GM23248 (cell line): ENCODE measurements around the gene ATG7. TPM values are rescaled to one million over a fixed set of nuclear protein-coding genes. Genes with fewer than 3 reads are reported as not detected.

ENCODE experiments used
- DNase-seq: peaks from one replicate; pipeline ENCODE4 v3.0.0-alpha.2; 2015
- H2AFZ ChIP-seq: fragments of 200-600 bp; sonication (generic); 2 replicates; pipeline ENCODE4 v1.6.1; 2016; ENCODE audit warnings: antibody characterized with exemption
- H3F3A ChIP-seq: fragments of 200-600 bp; sonication (generic); 2 replicates; pipeline ENCODE4 v1.6.1; 2016; ENCODE audit warnings: mild to moderate bottlenecking, antibody characterized with exemption, mixed run types; ENCODE audit not compliant: insufficient read depth
- H3K27ac ChIP-seq: fragments of 200-600 bp; sonication (generic); 2 replicates; pipeline ENCODE4 v1.5.1; 2016; ENCODE audit warnings: mild to moderate bottlenecking
- H3K27me3 ChIP-seq: fragments of 200-600 bp; sonication (generic); replicated peaks from 2 replicates; pipeline ENCODE4 v1.6.1; 2016; ENCODE audit warnings: mild to moderate bottlenecking; ENCODE audit not compliant: insufficient read depth
- H3K36me3 ChIP-seq: fragments of 200-600 bp; sonication (generic); 2 replicates; pipeline ENCODE4 v1.6.1; 2016; ENCODE audit warnings: low read depth, mild to moderate bottlenecking
- H3K4me1 ChIP-seq: fragments of 200-600 bp; sonication (generic); 2 replicates; pipeline ENCODE4 v1.6.1; 2016; ENCODE audit warnings: mild to moderate bottlenecking; ENCODE audit not compliant: insufficient read depth
- H3K4me2 ChIP-seq: fragments of 200-600 bp; sonication (generic); one replicate; pipeline ENCODE4 v1.6.1; 2016; ENCODE audit warnings: mild to moderate bottlenecking; ENCODE audit not compliant: unreplicated experiment
- H3K4me3 ChIP-seq: fragments of 200-600 bp; sonication (generic); 2 replicates; pipeline ENCODE4 v1.5.1; 2016; ENCODE audit warnings: mild to moderate bottlenecking
- H3K79me2 ChIP-seq: fragments of 200-600 bp; sonication (generic); 2 replicates; pipeline ENCODE4 v1.6.1; 2016; ENCODE audit warnings: mild to moderate bottlenecking; ENCODE audit not compliant: insufficient read depth
- H3K9ac ChIP-seq: fragments of 200-600 bp; sonication (generic); 2 replicates; pipeline ENCODE4 v1.6.1; 2016; ENCODE audit warnings: mild to moderate bottlenecking
- H3K9me2 ChIP-seq: fragments of 200-600 bp; sonication (generic); 2 replicates; pipeline ENCODE4 v1.6.1; 2016; ENCODE audit warnings: mixed run types, mild to moderate bottlenecking, moderate library complexity; ENCODE audit not compliant: insufficient read depth
- H3K9me3 ChIP-seq: fragments of 200-600 bp; sonication (generic); one replicate; pipeline ENCODE4 v1.6.1; 2017; ENCODE audit warnings: low read depth
- H4K20me1 ChIP-seq: fragments of 200-600 bp; sonication (generic); 2 replicates; pipeline ENCODE4 v1.6.0; 2016; ENCODE audit not compliant: insufficient read depth
- EZH2 ChIP-seq: fragments of 200-600 bp; sonication (generic); IDR thresholded peaks from 2 replicates; pipeline ENCODE4 v1.6.1; 2018; ENCODE audit warnings: antibody characterized with exemption, mild to moderate bottlenecking; ENCODE audit not compliant: insufficient read depth, poor library complexity, severe bottlenecking
- EZH2phosphoT487 ChIP-seq: fragments of 200-600 bp; sonication (generic); IDR thresholded peaks from 2 replicates; pipeline ENCODE4 v1.6.1; 2018; ENCODE audit warnings: antibody characterized with exemption, moderate library complexity, mild to moderate bottlenecking, low read depth; ENCODE audit not compliant: insufficient read depth
- WGBS, 2 experiments: methylation state at CpG; one replicate each; pipeline ENCODE4 v1.1.6; 2015 to 2017; ENCODE audit warnings: low lambda C conversion rate in 2 of 2, low coverage in 1 of 2; ENCODE audit errors: missing lambda C conversion rate in 2 of 2; 5-methylcytosine and 5-hydroxymethylcytosine counted together
- in situ Hi-C: fragments of 300-500 bp; cut with MboI; formaldehyde crosslinking; loops from 2 replicates; pipeline ENCODE4 v1.15.0; 2020
- polyA plus RNA-seq: library from polyadenylated mRNA; unstranded; fragments of >200 nt; fragmentation: Nextera tagmentation; extraction: Ambion mirVana; gene quantifications from 2 replicates; pipeline ENCODE4 v1.2.1, GENCODE V29; 2016
- total RNA-seq: library from RNA; depleted of rRNA; stranded (reverse); fragments of >200 nt; shearing (Covaris generic); gene quantifications from 2 replicates; pipeline ENCODE4 v1.2.3, GENCODE V29; 2014

ATG7 gene
- total and polyA plus RNA-seq, 2 experiments from 2014 or later, result 40.5 to 67.5 TPM

DNA sequence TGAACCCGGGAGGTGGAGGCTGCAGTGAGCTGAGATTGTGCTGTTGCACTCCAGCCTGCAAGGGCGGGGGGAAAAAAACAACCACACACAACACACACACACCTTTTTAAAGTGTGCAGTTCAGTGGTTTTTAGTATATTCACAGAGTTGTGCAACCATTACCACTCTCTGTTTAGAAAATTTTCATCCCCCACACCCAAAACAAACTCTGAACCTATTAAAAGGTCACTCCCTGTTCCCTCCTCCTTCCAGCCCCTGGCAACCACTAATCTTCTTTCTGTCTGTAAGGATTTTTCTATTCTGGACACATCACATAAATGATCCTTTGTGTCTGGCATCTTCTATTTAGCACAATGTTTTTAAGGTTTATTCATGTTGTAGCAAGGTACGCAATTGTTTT is 159.1 kb downstream of the ATG7 start:
- Histone ChIP-seq H3K27me3 (no peaks in the 10 kb centered on the region), H3K36me3 (no peaks in the 10 kb centered on the region), H3F3A (peaks cover 23% of the 10 kb centered on the region), H4K20me1 (no peaks in the 10 kb centered on the region), H3K4me3 (no peak overlapping the region), H3K27ac (no peak overlapping the region), H3K4me1 (peaks cover 16% of the 10 kb centered on the region), H2AFZ (no peak overlapping the region), H3K9me3 (no peaks in the 10 kb centered on the region), H3K9ac (no peak overlapping the region), H3K79me2 (no peaks in the 10 kb centered on the region), H3K4me2 (no peak overlapping the region), H3K9me2 (no peaks in the 10 kb centered on the region)
- TF ChIP-seq EZH2 (no peak), EZH2phosphoT487 (no peak)
- in situ Hi-C loops, result no loop called here
- DNase-seq, result no peak
- WGBS, 2 experiments, result 75 to 82% methylated on average over 3 of the region's 3 CpGs

DNA sequence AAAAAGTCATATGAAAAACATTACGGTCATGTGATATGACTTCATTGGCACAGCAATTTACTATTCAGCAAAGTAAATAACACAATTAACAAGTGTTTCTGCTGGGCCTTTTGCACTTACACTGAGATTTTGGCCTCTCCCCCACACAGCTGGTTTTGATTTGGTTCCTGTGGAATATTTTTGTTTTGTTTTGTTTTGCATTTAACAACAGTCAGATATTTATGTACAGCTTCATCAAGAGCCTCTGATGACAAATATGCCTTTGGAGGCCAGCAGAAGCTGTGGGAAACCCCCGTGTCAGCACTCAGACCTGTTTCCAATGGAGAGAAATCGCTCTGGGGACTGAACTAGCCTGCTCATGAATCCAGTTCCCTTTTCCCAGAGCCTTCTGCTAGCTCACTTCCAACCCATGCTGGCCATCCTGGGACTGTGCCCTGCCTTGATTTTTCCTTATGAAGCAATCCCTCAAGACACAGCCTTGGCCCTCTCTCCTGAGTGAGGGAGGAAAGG is 161.9 kb downstream of the ATG7 start:
- Histone ChIP-seq H3K9me2 (no peaks in the 10 kb centered on the region), H3K4me3 (peak overlapping the region; percentile 25; the same call in 1 of the 2 replicates), H4K20me1 (no peaks in the 10 kb centered on the region), H3K4me1 (peaks cover 16% of the 10 kb centered on the region), H3K36me3 (no peaks in the 10 kb centered on the region), H3K9me3 (no peaks in the 10 kb centered on the region), H3K27ac (peak overlapping the region; percentile 82), H3K79me2 (no peaks in the 10 kb centered on the region), H3K27me3 (no peaks in the 10 kb centered on the region), H2AFZ (0 out of 2 replicates have a peak overlapping the region, but pooled peaks have one; percentile 7), H3F3A (peaks cover 23% of the 10 kb centered on the region), H3K4me2 (peak overlapping the region; percentile 29), H3K9ac (peak overlapping the region; percentile 65)
- in situ Hi-C loops, result no loop called here
- TF ChIP-seq EZH2phosphoT487 (peak; percentile 82; the same call in 1 of the 2 replicates), EZH2 (no peak)
- WGBS, 2 experiments, result 1 to 7% methylated on average over 3 of the region's 3 CpGs
- DNase-seq, result peak; percentile 88

DNA sequence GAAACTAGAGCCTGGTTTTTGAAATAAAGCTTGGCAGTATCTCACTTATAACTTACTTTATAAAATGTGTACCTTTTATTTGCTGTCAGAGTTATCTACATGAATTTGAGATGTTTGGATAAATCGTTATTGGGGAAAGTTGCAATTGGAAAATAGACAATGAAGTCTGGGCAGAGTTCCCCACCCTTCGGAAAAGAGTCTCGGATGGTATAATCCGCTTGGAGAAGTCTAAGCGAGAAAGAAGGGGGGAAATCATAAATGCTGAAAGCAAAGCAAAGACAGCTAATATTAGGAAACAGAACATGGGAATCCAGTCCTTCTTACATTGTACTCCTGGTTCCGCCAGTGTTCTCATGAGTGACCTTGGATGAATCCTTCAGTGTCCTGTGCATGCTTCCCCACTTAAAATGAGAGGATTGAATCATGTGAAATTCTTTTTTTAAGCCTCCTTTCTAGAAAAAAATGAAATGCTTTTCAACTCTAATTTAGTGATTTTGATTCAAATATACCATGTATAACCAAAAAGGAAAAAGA is 162.4 kb downstream of the ATG7 start:
- peak overlapping the region; percentile 65 for H3K9ac ChIP-seq
- peaks cover 16% of the 10 kb centered on the region for H3K4me1 ChIP-seq
- H3K36me3 ChIP-seq, result no peaks in the 10 kb centered on the region
- H2AFZ ChIP-seq, result 0 out of 2 replicates have a peak overlapping the region, but pooled peaks have one; percentile 7
- H3F3A ChIP-seq, result peaks cover 23% of the 10 kb centered on the region
- H3K9me3 ChIP-seq, result no peaks in the 10 kb centered on the region
- H3K9me2 ChIP-seq, result no peaks in the 10 kb centered on the region
- peak overlapping the region; percentile 82 for H3K27ac ChIP-seq
- peak; percentile 4 for DNase-seq
- TF ChIP-seq EZH2 (no peak), EZH2phosphoT487 (no peak)
- WGBS, 2 experiments, result 35 to 38% methylated on average over 6 of the region's 6 CpGs
- no peaks in the 10 kb centered on the region for H4K20me1 ChIP-seq
- in situ Hi-C loops, result no loop called here
- no peaks in the 10 kb centered on the region for H3K27me3 ChIP-seq
- H3K4me2 ChIP-seq, result peak overlapping the region; percentile 29
- H3K4me3 ChIP-seq, result peak overlapping the region; percentile 25; the same call in 1 of the 2 replicates
- H3K79me2 ChIP-seq, result no peaks in the 10 kb centered on the region

DNA sequence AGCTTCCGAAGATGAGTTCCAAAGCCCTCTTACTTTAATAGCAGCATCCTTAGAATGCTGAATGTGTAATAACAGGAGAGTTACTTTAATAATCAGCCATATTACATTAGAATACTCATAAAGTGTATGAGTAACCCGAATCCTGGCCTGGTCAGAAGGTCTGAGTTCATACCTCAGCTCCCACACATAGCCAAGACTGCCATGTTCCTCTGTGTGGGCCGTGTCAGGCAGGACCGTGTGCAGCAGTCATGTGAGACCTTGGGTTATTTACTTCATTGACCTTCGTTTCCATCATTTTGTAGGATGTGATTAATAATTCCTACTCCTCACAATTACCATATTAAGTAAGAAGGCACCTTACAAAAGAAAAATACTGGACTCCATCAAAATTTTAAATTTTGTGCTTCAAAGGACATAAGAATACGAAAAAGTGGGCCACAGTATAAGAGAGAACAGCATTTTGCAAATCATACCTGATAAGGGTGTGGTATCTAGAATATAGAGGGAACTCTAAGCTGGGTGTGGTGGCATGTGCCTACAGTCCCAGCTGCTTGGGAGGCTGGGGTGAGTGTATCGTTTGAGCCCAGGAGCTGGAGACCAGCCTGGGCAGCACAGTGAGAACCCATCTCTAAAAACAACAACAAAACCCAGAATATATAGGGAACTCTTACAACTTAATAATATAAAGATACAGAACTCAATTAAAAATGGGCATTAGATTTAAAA is 163.4 kb downstream of the ATG7 start:
- in situ Hi-C loops, result no loop called here
- no peaks in the 10 kb centered on the region for H3K79me2 ChIP-seq
- peaks cover 23% of the 10 kb centered on the region for H3F3A ChIP-seq
- WGBS, 2 experiments, result 71 to 74% methylated on average over 7 of the region's 7 CpGs
- H3K4me2 ChIP-seq, result no peak overlapping the region
- no peaks in the 10 kb centered on the region for H3K9me2 ChIP-seq
- no peak overlapping the region for H3K27ac ChIP-seq
- H3K27me3 ChIP-seq, result no peaks in the 10 kb centered on the region
- peaks cover 16% of the 10 kb centered on the region for H3K4me1 ChIP-seq
- DNase-seq, result peak; percentile 41
- no peaks in the 10 kb centered on the region for H3K36me3 ChIP-seq
- no peak overlapping the region for H3K4me3 ChIP-seq
- H4K20me1 ChIP-seq, result no peaks in the 10 kb centered on the region
- H3K9me3 ChIP-seq, result no peaks in the 10 kb centered on the region
- TF ChIP-seq EZH2phosphoT487 (no peak), EZH2 (no peak)
- no peak overlapping the region for H3K9ac ChIP-seq
- no peak overlapping the region for H2AFZ ChIP-seq
